ENCODE results near the gene CSPG5.

The CSPG5 gene

GRCh38 chr3:47541583-47542108 is 37.0 kb downstream of the CSPG5 start:
- DNase-seq, result no peak

- no peak for DNase-seq
These were observed 38.4 kb downstream of the CSPG5 start for GRCh38 chr3:47540281-47540680.

GRCh38 chr3:47536967-47537366 is 41.7 kb downstream of the CSPG5 start:
- DNase-seq, result peak in 1 of 56 donors; percentile 42

- DNase-seq, result peak in 53 of 56 donors; percentile 12 to 91 (median 69)
These were observed 42.3 kb downstream of the CSPG5 start for GRCh38 chr3:47536221-47536891.

GRCh38 chr3:47533996-47534454 is 44.6 kb downstream of the CSPG5 start:
- DNase-seq, result no peak

- no peak for DNase-seq
These were observed 45.2 kb downstream of the CSPG5 start for GRCh38 chr3:47533481-47533880.

- DNase-seq, result no peak
These were observed 50.5 kb downstream of the CSPG5 start for GRCh38 chr3:47527952-47528725.

- DNase-seq, result no peak
These were observed 53.0 kb downstream of the CSPG5 start for GRCh38 chr3:47525617-47526016.

- no peak for DNase-seq
These were observed 55.2 kb downstream of the CSPG5 start for GRCh38 chr3:47523310-47524073.

- DNase-seq, result peak in 55 of 56 donors; percentile 15 to 86 (median 65)
These were observed 56.3 kb downstream of the CSPG5 start for GRCh38 chr3:47522082-47522987.

- no peak for DNase-seq
These were observed 57.9 kb downstream of the CSPG5 start for GRCh38 chr3:47520756-47521155.

- DNase-seq, result no peak
These were observed 60.7 kb downstream of the CSPG5 start for GRCh38 chr3:47517937-47518336.

GRCh38 chr3:47515864-47516319 is 62.8 kb downstream of the CSPG5 start:
- no peak for DNase-seq

- DNase-seq, result no peak
These were observed 63.6 kb downstream of the CSPG5 start for GRCh38 chr3:47515100-47515499.

GRCh38 chr3:47513125-47513929 is 65.3 kb downstream of the CSPG5 start, which contains the start of gene ELP6:
TSS of gene ELP6 (minus strand) at chr3:47513712. CDS start at chr3:47513590, 122 bp downstream.
- peak; percentile 81 to 100 (median 95) for DNase-seq

GRCh38 chr3:47512416-47513124 is 66.1 kb downstream of the CSPG5 start:
- peak in 13 of 56 donors; percentile 4 to 42 (median 22) for DNase-seq

All from amygdala (tissue), 56 donors.